Activated CD8-positive, alpha-beta T cell treated with anti-CD3 and anti-CD28 coated beads for 36 hours (primary cell): ENCODE measurements around the gene TP53I11. TPM values are rescaled to one million over a fixed set of nuclear protein-coding genes. Genes with fewer than 3 reads are reported as not detected.

Source experiments
- ATAC-seq: fragments of 200-7000 bp; cut with Tn5 transposase; one replicate; pipeline ENCODE4 v1.10.0; 2021; ENCODE audit warnings: mild to moderate bottlenecking, moderate library complexity
- CTCF ChIA-PET: fragments of 350-600 bp; sonication (Branson Sonifier 250); formaldehyde crosslinking; loops from one replicate; lab custom pipeline; 2021; ENCODE audit warnings: antibody characterized with exemption; lab: Charles Lee
- POLR2A ChIA-PET: fragments of 350-600 bp; sonication (Branson Sonifier 250); formaldehyde crosslinking; loops from one replicate; lab custom pipeline; 2021; ENCODE audit warnings: antibody characterized with exemption; lab: Charles Lee
- DNase-seq: peaks from one replicate; pipeline ENCODE4 v3.0.0-alpha.2; 2020
- H3K27ac Mint-ChIP-seq: one replicate; pipeline ENCODE4 v1.8.0; 2021; ENCODE audit warnings: mild to moderate bottlenecking, mixed read lengths
- H3K27me3 Mint-ChIP-seq: one replicate; pipeline ENCODE4 v1.8.0; 2021; ENCODE audit warnings: mixed read lengths
- H3K36me3 Mint-ChIP-seq: one replicate; pipeline ENCODE4 v1.8.0; 2021; ENCODE audit warnings: low read depth, mixed read lengths
- H3K4me1 Mint-ChIP-seq: one replicate; pipeline ENCODE4 v1.8.0; 2021; ENCODE audit warnings: low read depth, mixed read lengths
- H3K4me3 Mint-ChIP-seq: one replicate; pipeline ENCODE4 v1.8.0; 2021; ENCODE audit warnings: mild to moderate bottlenecking, moderate library complexity, mixed read lengths
- H3K9me3 Mint-ChIP-seq: one replicate; pipeline ENCODE4 v1.8.0; 2021; ENCODE audit warnings: mixed read lengths
- CTCF ChIP-seq: fragments of 200-600 bp; IDR thresholded peaks from one replicate; pipeline ENCODE4 v1.8.0; 2022; ENCODE audit warnings: antibody characterized with exemption, mild to moderate bottlenecking
- intact Hi-C: fragments of 100-400 bp; cut with micrococcal nuclease; formaldehyde crosslinking; loops from one replicate; pipeline ENCODE4 v1.10.0; 2022
- total RNA-seq, 2 experiments: library from RNA; stranded (reverse); gene quantifications; one replicate each; pipeline ENCODE4 v1.2.3, GENCODE V29; 2021

Gene TP53I11
- total RNA-seq, 2 experiments from 2014 or later = 15.2 to 17.5 TPM

GRCh38 chr11:44948155-44948554 is 2.5 kb downstream of the TP53I11 start:
- no peaks in the 10 kb centered on the region for H3K36me3 Mint-ChIP-seq
- no peak overlapping the region for H3K4me3 Mint-ChIP-seq
- DNase-seq (no peak), ATAC-seq (no peak)
- peaks cover 22% of the 10 kb centered on the region for H3K4me1 Mint-ChIP-seq
- TF ChIP-seq CTCF = no peak
- no peak overlapping the region for H3K27ac Mint-ChIP-seq
- no peaks in the 10 kb centered on the region for H3K9me3 Mint-ChIP-seq
- ChIA-PET CTCF (interaction anchor here (0.9 to 24.5 kb wide), 7 partner anchors 11 to 154 kb away, joined by 3 to 942 read pairs (median 4); no protein-coding TSS in a partner anchor), POLR2A (interaction anchor here (0.6 to 1.1 kb wide), 4 partner anchors 10 to 341 kb away, joined by 3 to 4 read pairs (median 3); no protein-coding TSS in a partner anchor)
- intact Hi-C loops = no loop called here
- H3K27me3 Mint-ChIP-seq = no peaks in the 10 kb centered on the region

GRCh38 chr11:44947114-44947513 is 3.6 kb downstream of the TP53I11 start:
- no peaks in the 10 kb centered on the region for H3K36me3 Mint-ChIP-seq
- no peak overlapping the region for H3K27ac Mint-ChIP-seq
- ATAC-seq = no peak
- CTCF ChIA-PET = interaction anchor here (0.9 to 24.5 kb wide), 5 partner anchors 11 to 156 kb away, joined by 3 to 942 read pairs (median 10); no protein-coding TSS in a partner anchor
- no peaks in the 10 kb centered on the region for H3K27me3 Mint-ChIP-seq
- H3K4me3 Mint-ChIP-seq = no peak overlapping the region
- no peaks in the 10 kb centered on the region for H3K9me3 Mint-ChIP-seq
- POLR2A ChIA-PET = interaction anchor here (1.0 kb wide), 1 partner anchor 156 kb away, joined by 3 read pairs; no protein-coding TSS in a partner anchor
- no peak for TF ChIP-seq CTCF
- H3K4me1 Mint-ChIP-seq = peaks cover 32% of the 10 kb centered on the region
- DNase-seq = no peak
- intact Hi-C loops = no loop called here

DNA sequence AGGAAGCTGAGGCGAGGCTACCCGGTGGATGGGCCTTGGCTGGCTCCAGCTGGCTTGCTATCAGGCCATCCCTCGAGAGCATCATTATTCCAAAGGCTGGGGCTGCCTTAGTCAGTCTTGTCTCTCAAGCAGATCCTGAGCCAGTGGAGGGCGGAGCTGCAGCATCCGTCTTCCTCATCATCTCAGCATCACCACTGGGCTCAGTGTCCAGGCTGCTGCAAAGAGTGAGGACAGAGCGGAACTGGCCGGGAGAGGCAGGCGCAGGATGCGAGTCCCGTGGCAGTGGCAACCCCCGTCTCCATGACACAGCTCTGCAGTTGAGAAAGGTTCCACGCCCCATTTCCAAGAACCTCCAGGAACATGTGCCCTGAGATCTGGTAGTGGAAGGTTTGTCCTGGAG is 4.4 kb downstream of the TP53I11 start:
- CTCF ChIA-PET = interaction anchor here (0.9 to 24.5 kb wide), 5 partner anchors 10 to 156 kb away, joined by 3 to 942 read pairs (median 10); no protein-coding TSS in a partner anchor
- peaks cover 31% of the 10 kb centered on the region for H3K4me1 Mint-ChIP-seq

GRCh38 chr11:44945666-44946065 is 5.0 kb downstream of the TP53I11 start:
- Mint-ChIP-seq H3K27ac (no peak overlapping the region), H3K4me1 (peaks cover 29% of the 10 kb centered on the region), H3K4me3 (no peak overlapping the region), H3K9me3 (no peaks in the 10 kb centered on the region), H3K27me3 (no peaks in the 10 kb centered on the region), H3K36me3 (no peaks in the 10 kb centered on the region)
- no peak for TF ChIP-seq CTCF
- POLR2A ChIA-PET = no interaction called here
- CTCF ChIA-PET = interaction anchor here (2.7 to 24.5 kb wide), 3 partner anchors 9 to 157 kb away, joined by 10 to 942 read pairs (median 38); no protein-coding TSS in a partner anchor
- no peak for DNase-seq
- ATAC-seq = no peak
- intact Hi-C loops = no loop called here

More for the DNA sequence above, 4.4 kb downstream of the TP53I11 start:
- DNase-seq (no peak), ATAC-seq (no peak)
- H3K27ac Mint-ChIP-seq = no peak overlapping the region
- no peak overlapping the region for H3K4me3 Mint-ChIP-seq
- POLR2A ChIA-PET = no interaction called here
- no peaks in the 10 kb centered on the region for H3K9me3 Mint-ChIP-seq
- H3K36me3 Mint-ChIP-seq = no peaks in the 10 kb centered on the region
- H3K27me3 Mint-ChIP-seq = no peaks in the 10 kb centered on the region
- intact Hi-C loops = no loop called here
- TF ChIP-seq CTCF = no peak

DNA sequence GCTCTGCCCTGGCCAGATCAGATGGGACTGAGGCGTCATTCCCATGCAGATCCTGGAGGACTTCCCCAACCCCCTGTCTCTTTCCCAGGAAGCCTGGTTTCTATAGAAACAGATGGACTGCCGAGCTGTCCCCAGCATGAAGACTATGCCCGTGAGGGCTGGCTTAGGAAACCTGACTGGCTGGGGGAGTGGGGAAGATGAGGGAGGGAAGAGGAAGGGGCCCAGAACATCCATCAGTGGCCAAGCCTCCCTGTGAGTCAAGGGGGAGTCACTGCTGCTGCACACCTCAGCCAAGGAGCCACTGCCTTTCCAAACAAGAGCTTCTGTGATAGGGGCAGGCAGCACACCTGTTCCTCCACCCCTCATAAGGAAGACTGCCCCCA is 5.8 kb downstream of the TP53I11 start:
- Mint-ChIP-seq H3K27me3 (no peaks in the 10 kb centered on the region), H3K36me3 (no peaks in the 10 kb centered on the region), H3K9me3 (no peaks in the 10 kb centered on the region), H3K27ac (no peak overlapping the region), H3K4me1 (peaks cover 29% of the 10 kb centered on the region), H3K4me3 (no peak overlapping the region)
- POLR2A ChIA-PET = no interaction called here
- CTCF ChIA-PET = interaction anchor here (0.6 to 24.5 kb wide), 5 partner anchors 8 to 158 kb away, joined by 3 to 942 read pairs (median 10); no protein-coding TSS in a partner anchor
- TF ChIP-seq CTCF = no peak
- ATAC-seq (no peak), DNase-seq (no peak)
- intact Hi-C loops = no loop called here
